WTC11 (cell line): ENCODE data around the gene SRGAP1.

Experiments used
- CTCF ChIP-seq: fragments of 200-600 bp; IDR thresholded peaks from 2 replicates; pipeline ENCODE4 v1.8.0; 2022; ENCODE audit warnings: antibody characterized with exemption
- ELF4 ChIP-seq: sonication (generic); formaldehyde crosslinking; IDR thresholded peaks from 2 replicates; pipeline ENCODE4 v1.8.1; 2022; ENCODE audit warnings: low read depth, mild to moderate bottlenecking, moderate library complexity, missing genetic modification reagents
- NFE2L1 ChIP-seq: sonication (generic); formaldehyde crosslinking; IDR thresholded peaks from 2 replicates; pipeline ENCODE4 v1.8.1; 2023; ENCODE audit warnings: missing genetic modification reagents
- NR3C1 ChIP-seq: sonication (generic); formaldehyde crosslinking; conservative IDR thresholded peaks from 2 replicates; pipeline ENCODE4 v1.8.1; 2023; ENCODE audit warnings: low read depth, mild to moderate bottlenecking, missing genetic modification reagents
- SP1 ChIP-seq: sonication (generic); formaldehyde crosslinking; conservative IDR thresholded peaks from 2 replicates; pipeline ENCODE4 v1.8.1; 2022; ENCODE audit warnings: missing genetic modification reagents
- TEAD4 ChIP-seq: sonication (generic); formaldehyde crosslinking; IDR thresholded peaks from 2 replicates; pipeline ENCODE4 v1.8.0; 2022; ENCODE audit warnings: mild to moderate bottlenecking, missing genetic modification reagents
- ZBTB43 ChIP-seq: sonication (generic); formaldehyde crosslinking; IDR thresholded peaks from 2 replicates; pipeline ENCODE4 v1.8.1; 2023; ENCODE audit warnings: mild to moderate bottlenecking, missing genetic modification reagents
- ZNF232 ChIP-seq: sonication (generic); formaldehyde crosslinking; IDR thresholded peaks from 2 replicates; pipeline ENCODE4 v1.8.0; 2022; ENCODE audit warnings: mild to moderate bottlenecking, missing genetic modification reagents
- ZNF425 ChIP-seq: fragments of 250-450 bp; sonication (Bioruptor Pico); conservative IDR thresholded peaks from 2 replicates; pipeline ENCODE4 v1.9.0; 2021; ENCODE audit warnings: mild to moderate bottlenecking

- TF ChIP-seq CTCF (no peak), ELF4 (CRISPR knock-in tag) (no peak), NR3C1 (no peak), SP1 (no peak), TEAD4 (CRISPR knock-in tag) (no peak), NFE2L1 (CRISPR knock-in tag) (no peak), ZNF232 (CRISPR knock-in tag) (no peak), ZBTB43 (CRISPR knock-in tag) (no peak), ZNF425 (CRISPR knock-in tag) (no peak)
Observed at GRCh38 chr12:63958876-63959580, 114.5 kb downstream of the SRGAP1 start.
